SJSA1 (cell line): ENCODE data around the gene GRIA2. TPM values are rescaled to one million over a fixed set of nuclear protein-coding genes. Genes with fewer than 3 reads are reported as not detected.

Experiments used
- DNase-seq, 2 experiments: peaks; one replicate each; pipeline ENCODE4 v3.0.0-alpha.2; 2015 to 2020; ENCODE audit warnings: low spot score in 2 of 2, low read depth in 1 of 2
- H3K27ac ChIP-seq: fragments of 250-450 bp; sonication (Bioruptor Pico); 2 replicates; pipeline ENCODE4 v1.5.1; 2020; ENCODE audit warnings: mild to moderate bottlenecking, moderate library complexity
- H3K27me3 ChIP-seq: fragments of 250-450 bp; sonication (Bioruptor Pico); replicated peaks from 2 replicates; pipeline ENCODE4 v1.5.1; 2020; ENCODE audit warnings: mild to moderate bottlenecking, moderate library complexity
- H3K36me3 ChIP-seq: fragments of 250-450 bp; sonication (Bioruptor Pico); 2 replicates; pipeline ENCODE4 v1.5.1; 2020; ENCODE audit warnings: mild to moderate bottlenecking
- H3K4me1 ChIP-seq: fragments of 250-450 bp; sonication (Bioruptor Pico); replicated peaks from 2 replicates; pipeline ENCODE4 v1.6.1; 2021; ENCODE audit warnings: mild to moderate bottlenecking
- H3K4me3 ChIP-seq: fragments of 250-450 bp; sonication (Bioruptor Pico); 2 replicates; pipeline ENCODE4 v1.5.1; 2020; ENCODE audit warnings: mild to moderate bottlenecking
- H3K9me3 ChIP-seq: fragments of 250-450 bp; sonication (Bioruptor Pico); replicated peaks from 2 replicates; pipeline ENCODE4 v1.5.1; 2020; ENCODE audit warnings: mild to moderate bottlenecking
- total RNA-seq: library from RNA; depleted of rRNA; stranded (reverse); fragments of >200 nt; shearing (Covaris generic); gene quantifications from 2 replicates; pipeline ENCODE4 v1.2.3, GENCODE V29; 2014; rRNA removed

GRIA2 gene
- total RNA-seq, 1 experiment from 2014 or later, result not detected

DNA sequence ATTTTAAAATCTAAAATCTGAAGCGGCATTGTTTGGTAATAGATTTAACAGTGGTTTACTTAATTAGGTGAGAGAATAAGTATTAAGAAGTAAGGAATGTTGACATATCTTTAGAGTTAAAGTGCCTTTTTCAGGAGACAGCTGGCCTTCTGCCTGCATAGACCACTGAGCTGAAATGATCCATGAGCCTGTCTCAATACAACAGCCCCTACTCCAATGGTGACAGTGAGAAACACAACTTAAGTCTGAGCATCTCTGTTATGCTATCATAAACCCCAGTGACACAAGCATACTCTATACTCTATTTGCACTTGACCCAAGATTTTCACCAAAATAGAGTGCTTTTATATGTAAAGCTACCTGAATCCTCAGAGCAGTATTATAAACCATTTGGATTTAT is 137.9 kb downstream of the GRIA2 start:
- Histone ChIP-seq H3K4me1 (no peaks in the 10 kb centered on the region), H3K9me3 (no peaks in the 10 kb centered on the region), H3K36me3 (no peaks in the 10 kb centered on the region), H3K27ac (no peak overlapping the region), H3K4me3 (no peak overlapping the region), H3K27me3 (no peaks in the 10 kb centered on the region)
- no peak for DNase-seq

DNA sequence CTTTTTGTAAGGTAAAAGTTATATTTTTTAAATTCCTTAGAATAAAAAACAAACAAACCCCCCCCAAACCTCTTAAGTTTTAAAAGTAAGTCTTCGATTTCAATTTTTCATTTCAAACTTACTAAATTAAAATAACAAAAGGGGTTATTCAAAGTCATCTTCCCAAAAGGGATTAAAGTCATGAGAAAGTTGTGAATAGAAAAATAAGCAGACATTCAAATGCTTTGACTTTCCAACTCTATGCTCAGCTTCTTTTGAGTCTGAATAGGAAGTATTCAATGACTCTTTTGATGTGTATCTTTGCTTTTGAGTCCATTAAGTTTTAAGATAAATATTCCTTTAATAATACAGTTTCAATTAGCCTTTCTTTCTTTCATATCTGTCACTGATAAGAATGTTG is 138.3 kb downstream of the GRIA2 start:
- Histone ChIP-seq H3K27ac (no peak overlapping the region), H3K27me3 (no peaks in the 10 kb centered on the region), H3K9me3 (no peaks in the 10 kb centered on the region), H3K4me3 (no peak overlapping the region), H3K36me3 (no peaks in the 10 kb centered on the region), H3K4me1 (no peaks in the 10 kb centered on the region)
- DNase-seq, result no peak

DNA sequence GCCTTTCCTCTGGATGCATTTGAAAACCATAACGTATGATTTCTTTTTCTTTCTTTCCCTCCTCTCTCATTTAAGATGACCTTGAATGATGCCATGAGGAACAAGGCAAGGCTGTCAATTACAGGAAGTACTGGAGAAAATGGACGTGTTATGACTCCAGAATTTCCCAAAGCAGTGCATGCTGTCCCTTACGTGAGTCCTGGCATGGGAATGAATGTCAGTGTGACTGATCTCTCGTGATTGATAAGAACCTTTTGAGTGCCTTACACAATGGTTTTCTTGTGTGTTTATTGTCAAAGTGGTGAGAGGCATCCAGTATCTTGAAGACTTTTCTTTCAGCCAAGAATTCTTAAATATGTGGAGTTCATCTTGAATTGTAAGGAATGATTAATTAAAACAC is 142.8 kb downstream of the GRIA2 start:
- no peak overlapping the region for H3K4me3 ChIP-seq
- no peaks in the 10 kb centered on the region for H3K27me3 ChIP-seq
- H3K9me3 ChIP-seq, result no peaks in the 10 kb centered on the region
- no peak for DNase-seq
- no peaks in the 10 kb centered on the region for H3K36me3 ChIP-seq
- no peak overlapping the region for H3K27ac ChIP-seq
- H3K4me1 ChIP-seq, result no peaks in the 10 kb centered on the region

DNA sequence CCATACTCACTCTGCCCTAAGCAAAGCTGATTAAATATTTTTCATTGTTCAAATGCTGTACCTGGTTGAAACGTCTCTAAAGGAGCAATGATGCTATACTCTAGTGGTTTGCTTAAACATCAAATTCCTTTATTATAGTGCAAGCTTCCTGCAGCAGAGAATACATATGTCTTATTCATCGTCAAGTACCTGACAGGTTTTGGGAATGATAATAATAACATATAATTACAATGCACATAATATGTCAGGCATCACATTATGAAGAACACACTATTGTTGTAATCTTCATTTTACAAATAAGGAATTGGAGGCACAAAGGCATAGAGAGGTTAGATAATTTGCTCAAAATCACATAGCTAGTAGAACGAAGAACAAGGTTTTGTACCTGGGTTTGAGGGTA is 151.6 kb downstream of the GRIA2 start:
- H3K36me3 ChIP-seq, result no peaks in the 10 kb centered on the region
- H3K27me3 ChIP-seq, result no peaks in the 10 kb centered on the region
- H3K4me1 ChIP-seq, result no peaks in the 10 kb centered on the region
- no peak for DNase-seq
- no peak overlapping the region for H3K27ac ChIP-seq
- H3K4me3 ChIP-seq, result no peak overlapping the region
- no peaks in the 10 kb centered on the region for H3K9me3 ChIP-seq

DNA sequence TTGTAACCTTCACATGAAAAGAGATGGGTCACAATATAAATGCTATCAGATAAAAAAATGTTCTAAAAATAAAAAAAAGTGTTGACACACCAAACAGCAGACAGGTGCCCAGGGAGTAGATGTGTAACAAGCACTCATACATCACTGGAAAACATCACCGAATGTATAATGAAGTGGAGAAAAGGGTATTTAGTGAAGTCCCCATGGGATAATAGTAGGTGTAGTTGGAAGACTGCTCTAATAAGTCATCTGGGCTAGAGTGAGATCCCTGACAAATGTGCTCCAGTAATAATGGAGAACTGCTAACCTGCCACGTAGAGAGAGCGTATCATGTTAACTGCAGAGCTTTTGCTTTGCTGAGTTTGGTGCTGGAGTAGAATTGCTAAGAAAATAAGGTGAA is 152.0 kb downstream of the GRIA2 start:
- Histone ChIP-seq H3K4me3 (no peak overlapping the region), H3K36me3 (no peaks in the 10 kb centered on the region), H3K27ac (no peak overlapping the region), H3K9me3 (no peaks in the 10 kb centered on the region), H3K4me1 (no peaks in the 10 kb centered on the region), H3K27me3 (no peaks in the 10 kb centered on the region)
- no peak for DNase-seq

DNA sequence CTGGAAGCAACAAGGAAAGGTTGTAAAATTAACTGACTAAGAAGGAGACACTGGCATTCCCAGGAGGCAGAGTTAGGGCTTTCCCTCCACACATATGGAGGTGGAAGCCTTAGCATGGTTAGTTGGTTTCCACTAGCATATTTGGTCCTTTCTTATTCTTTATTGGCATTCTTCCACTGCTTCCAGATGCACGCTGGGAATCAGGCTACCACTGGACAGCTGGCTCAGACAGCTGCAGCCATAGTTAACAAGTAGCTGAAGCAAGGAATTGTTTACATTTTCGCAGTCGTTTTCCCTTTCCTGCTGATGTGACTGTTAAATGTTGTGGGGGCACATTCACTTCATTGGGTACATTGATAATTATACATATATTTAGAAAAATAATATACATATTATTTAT is 169.2 kb downstream of the GRIA2 start:
- DNase-seq, result no peak
- Histone ChIP-seq H3K36me3 (no peaks in the 10 kb centered on the region), H3K4me1 (no peaks in the 10 kb centered on the region), H3K9me3 (no peaks in the 10 kb centered on the region), H3K27me3 (no peaks in the 10 kb centered on the region), H3K4me3 (no peak overlapping the region), H3K27ac (no peak overlapping the region)

DNA sequence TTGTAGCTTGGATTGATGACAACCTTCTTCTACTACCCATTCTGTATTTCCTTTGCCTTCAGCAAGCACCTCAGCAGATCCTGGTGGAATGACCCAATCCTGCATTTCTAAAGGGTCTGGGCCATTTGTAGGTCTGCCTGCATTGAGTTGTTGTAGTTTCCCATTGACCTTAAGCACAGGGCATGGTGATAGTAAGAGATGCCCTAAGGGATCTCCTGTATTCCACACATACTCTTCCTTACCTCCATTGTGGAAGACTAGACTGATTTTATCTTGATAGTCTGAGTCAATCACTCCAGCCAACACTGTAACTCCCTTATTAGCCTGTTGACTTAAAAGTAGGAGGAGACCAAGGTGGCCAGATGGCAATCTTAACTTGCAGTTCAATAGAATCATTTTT is 184.5 kb downstream of the GRIA2 start:
- Histone ChIP-seq H3K27me3 (no peaks in the 10 kb centered on the region), H3K36me3 (no peaks in the 10 kb centered on the region), H3K9me3 (no peaks in the 10 kb centered on the region), H3K4me3 (no peak overlapping the region), H3K4me1 (no peaks in the 10 kb centered on the region), H3K27ac (no peak overlapping the region)
- no peak for DNase-seq

Other genes with a start within 250 kb of the GRIA2 start
- gene PDGFC, start 248.9 kb upstream of the GRIA2 start, total RNA-seq, result 63.0 and 73.1 TPM in 2 replicates
- 13.3 and 13.5 TPM in 2 replicates for gene GLRB, start 144.6 kb upstream of the GRIA2 start, total RNA-seq